ENCODE measurements around the gene KRTAP15-1. TPM values are rescaled to one million over a fixed set of nuclear protein-coding genes. Genes with fewer than 3 reads are reported as not detected.

The KRTAP15-1 gene
- not detected in 2 replicates for total RNA-seq (2022)
- Bru-seq, nascent RNA, result not detected
- not detected for BruChase-seq, experiment 1, labeled RNA remaining after a 2-hour chase
- not detected for BruChase-seq, experiment 2, labeled RNA remaining after a 6-hour chase
- long read RNA-seq, result 0 reads

GRCh38 chr21:30439975-30440374 is at the start of gene KRTAP15-1:
KRTAP15-1 (plus strand) TSS chr21:30440275; CDS start chr21:30440328, 53 bp downstream.
- H3K27ac Mint-ChIP-seq (ENCODE audit: unreplicated experiment), result no peak within 1 kb of the TSS
- CTCF ChIA-PET, result no interaction called here
- no TSS peak for BruUV-seq (replicated peaks)
- intact Hi-C loops (cut with micrococcal nuclease; ENCODE audit: unreplicated experiment), result no loop called here
- H3K4me1 Mint-ChIP-seq (ENCODE audit: low read depth, unreplicated experiment), result peaks cover 7% of the 10 kb centered on the region
- Histone ChIP-seq H3K4me3 (ENCODE audit: low read depth, low read length) (no peak within 1 kb of the TSS), H3K9me3 (no peaks in the 10 kb centered on the region), H3K27me3 (replicated peaks; ENCODE audit: control insufficient read depth, insufficient read depth, low read length) (no peaks in the 10 kb centered on the region), H3K4me1 (peaks cover 18% of the 10 kb centered on the region), H3K36me3 (ENCODE audit: control insufficient read depth, insufficient read depth, low read length) (no peaks in the 10 kb centered on the region)
- POLR2A ChIA-PET, result no interaction called here
- TF ChIP-seq CTCF (IDR thresholded peaks at IDR 0.05; ENCODE audit: insufficient read depth in 1 of 2, low read depth in 1 of 2, low read length in 1 of 2, severe bottlenecking in 1 of 2, unreplicated experiment in 1 of 2), result no peak
- no peak within 1 kb of the TSS for H3K4me3 Mint-ChIP-seq (ENCODE audit: unreplicated experiment)
- H3K27me3 Mint-ChIP-seq (ENCODE audit: insufficient read depth, unreplicated experiment), result no peaks in the 10 kb centered on the region
- H3K9me3 Mint-ChIP-seq (ENCODE audit: unreplicated experiment), result no peaks in the 10 kb centered on the region
- no peak for DNase-seq
- no peaks in the 10 kb centered on the region for H3K36me3 Mint-ChIP-seq (ENCODE audit: insufficient read depth, unreplicated experiment)

- H3K36me3 ChIP-seq (ENCODE audit: control insufficient read depth, insufficient read depth, low read length), result no peaks in the 10 kb centered on the region
- H3K4me3 ChIP-seq (ENCODE audit: low read depth, low read length), result no peak overlapping the region
- Mint-ChIP-seq H3K9me3 (ENCODE audit: unreplicated experiment) (no peaks in the 10 kb centered on the region), H3K4me3 (ENCODE audit: unreplicated experiment) (no peak overlapping the region), H3K36me3 (ENCODE audit: insufficient read depth, unreplicated experiment) (no peaks in the 10 kb centered on the region), H3K4me1 (ENCODE audit: low read depth, unreplicated experiment) (no peaks in the 10 kb centered on the region), H3K27me3 (ENCODE audit: insufficient read depth, unreplicated experiment) (peaks cover 3% of the 10 kb centered on the region), H3K27ac (ENCODE audit: unreplicated experiment) (no peak overlapping the region)
- no peaks in the 10 kb centered on the region; the same call in 1 of the 2 replicates for H3K27me3 ChIP-seq (replicated peaks; ENCODE audit: control insufficient read depth, insufficient read depth, low read length)
- H3K4me1 ChIP-seq, result no peaks in the 10 kb centered on the region
- intact Hi-C loops (cut with micrococcal nuclease; ENCODE audit: unreplicated experiment), result no loop called here
- ChIA-PET CTCF (no interaction called here), POLR2A (no interaction called here)
- no TSS peak for BruUV-seq (replicated peaks)
- no peaks in the 10 kb centered on the region for H3K9me3 ChIP-seq
- no peak for TF ChIP-seq CTCF (IDR thresholded peaks at IDR 0.05; ENCODE audit: insufficient read depth in 1 of 2, low read depth in 1 of 2, low read length in 1 of 2, severe bottlenecking in 1 of 2, unreplicated experiment in 1 of 2)
- DNase-seq, result no peak
Observed at GRCh38 chr21:30391492-30392025, 48.5 kb upstream of the KRTAP15-1 start.

DNA sequence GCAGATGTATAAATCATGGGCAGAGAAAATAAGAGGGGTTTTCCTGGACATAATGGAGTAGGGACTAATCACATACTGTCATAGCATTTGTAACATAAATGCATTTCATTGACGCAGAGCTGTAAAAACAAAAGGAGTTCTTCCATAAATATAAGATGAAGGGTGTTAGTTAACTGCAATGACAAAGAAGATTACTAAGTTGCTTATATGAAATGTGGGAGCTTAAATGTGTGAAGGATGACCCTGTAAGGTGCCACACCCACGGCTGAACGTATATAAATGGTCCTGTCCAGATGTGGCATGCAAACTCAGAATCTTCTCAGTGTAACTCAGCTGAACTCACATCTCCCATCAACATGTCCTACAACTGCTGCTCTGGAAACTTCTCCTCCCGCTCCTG is 44.3 kb upstream of the KRTAP15-1 start, which contains the start of gene KRTAP13-1:
KRTAP13-1 (plus strand) TSS at position 301 of the 400 bp plus-strand sequence; CDS start at position 357, 56 bp downstream.
- peaks cover 8% of the 10 kb centered on the region for H3K27me3 Mint-ChIP-seq (ENCODE audit: insufficient read depth, unreplicated experiment)
- no peak within 1 kb of the TSS for H3K4me3 Mint-ChIP-seq (ENCODE audit: unreplicated experiment)
- H3K4me1 ChIP-seq, result no peaks in the 10 kb centered on the region
- intact Hi-C loops (cut with micrococcal nuclease; ENCODE audit: unreplicated experiment), result no loop called here
- no peaks in the 10 kb centered on the region; the same call in 1 of the 2 replicates for H3K27me3 ChIP-seq (replicated peaks; ENCODE audit: control insufficient read depth, insufficient read depth, low read length)
- ChIA-PET POLR2A (no interaction called here), CTCF (interaction anchor here (1.0 kb wide), 1 partner anchor 13 kb away, joined by 3 read pairs; no protein-coding TSS in a partner anchor)
- no peaks in the 10 kb centered on the region for H3K4me1 Mint-ChIP-seq (ENCODE audit: low read depth, unreplicated experiment)
- H3K27ac Mint-ChIP-seq (ENCODE audit: unreplicated experiment), result no peak within 1 kb of the TSS
- H3K36me3 ChIP-seq (ENCODE audit: control insufficient read depth, insufficient read depth, low read length), result no peaks in the 10 kb centered on the region
- H3K9me3 Mint-ChIP-seq (ENCODE audit: unreplicated experiment), result no peaks in the 10 kb centered on the region
- no peak within 1 kb of the TSS for H3K4me3 ChIP-seq (ENCODE audit: low read depth, low read length)
- TF ChIP-seq CTCF (IDR thresholded peaks at IDR 0.05; ENCODE audit: insufficient read depth in 1 of 2, low read depth in 1 of 2, low read length in 1 of 2, severe bottlenecking in 1 of 2, unreplicated experiment in 1 of 2), result no peak
- H3K9me3 ChIP-seq, result no peaks in the 10 kb centered on the region
- no peaks in the 10 kb centered on the region for H3K36me3 Mint-ChIP-seq (ENCODE audit: insufficient read depth, unreplicated experiment)
- DNase-seq, result no peak
- no TSS peak for BruUV-seq (replicated peaks)
